Measurements from ENCODE around the gene DCST2.

Gene DCST2

GRCh38 chr1:154973344-154974101, 60.1 kb downstream of the DCST2 start:
- peak; percentile 91 for DNase-seq

GRCh38 chr1:154972517-154973343, 60.9 kb downstream of the DCST2 start:
- DNase-seq: no peak

- no peak for DNase-seq
These were observed 61.4 kb downstream of the DCST2 start for GRCh38 chr1:154972213-154972516.

- no peak for DNase-seq
These were observed 62.1 kb downstream of the DCST2 start for GRCh38 chr1:154971341-154971998.

GRCh38 chr1:154970631-154971340, 62.8 kb downstream of the DCST2 start, which contains the start of gene SHC1:
Gene SHC1 (minus strand): TSS chr1:154970747. CDS start chr1:154970526, 221 bp downstream.
- no peak for DNase-seq

- no peak for DNase-seq
These were observed 63.6 kb downstream of the DCST2 start for GRCh38 chr1:154969860-154970452.

GRCh38 chr1:154969246-154969645, 64.3 kb downstream of the DCST2 start:
- no peak for DNase-seq

GRCh38 chr1:154968731-154969130, 64.8 kb downstream of the DCST2 start:
- no peak for DNase-seq

Data from CD4-positive, alpha-beta T cell treated with Interleukin-4 for 4 hours (primary cell).